Measurements from ENCODE around the gene SURF6.
"Not testable (repeated sequence)": the region's sequence is repeated elsewhere in the genome, so short reads cannot be mapped to it uniquely, and the experiment has no call there.

The SURF6 gene

GRCh38 chr9:133323211-133323610, 12.8 kb downstream of the SURF6 start:
- DNase-seq: no peak

DNA sequence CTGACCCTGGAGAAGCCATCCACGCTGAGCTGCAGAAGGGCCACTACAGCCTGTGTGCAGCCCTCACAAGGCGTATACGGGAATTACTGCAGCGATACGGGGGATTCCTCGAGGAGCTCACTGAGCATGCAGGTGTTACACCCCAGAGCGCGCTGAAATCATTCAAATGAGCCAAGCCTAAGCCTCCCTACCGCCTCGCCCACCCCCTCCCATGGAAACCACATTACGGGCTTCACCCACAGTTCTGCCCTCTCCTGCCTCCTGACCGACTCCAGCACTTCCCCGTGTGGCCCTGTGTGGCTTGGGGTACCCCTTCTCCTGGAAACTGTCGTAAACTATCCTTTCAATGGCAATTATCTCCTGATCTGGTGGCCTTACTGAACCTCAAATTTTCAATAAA, 13.3 kb downstream of the SURF6 start:
- no peak for DNase-seq

GRCh38 chr9:133321411-133321935, 14.5 kb downstream of the SURF6 start:
- DNase-seq: no peak

DNA sequence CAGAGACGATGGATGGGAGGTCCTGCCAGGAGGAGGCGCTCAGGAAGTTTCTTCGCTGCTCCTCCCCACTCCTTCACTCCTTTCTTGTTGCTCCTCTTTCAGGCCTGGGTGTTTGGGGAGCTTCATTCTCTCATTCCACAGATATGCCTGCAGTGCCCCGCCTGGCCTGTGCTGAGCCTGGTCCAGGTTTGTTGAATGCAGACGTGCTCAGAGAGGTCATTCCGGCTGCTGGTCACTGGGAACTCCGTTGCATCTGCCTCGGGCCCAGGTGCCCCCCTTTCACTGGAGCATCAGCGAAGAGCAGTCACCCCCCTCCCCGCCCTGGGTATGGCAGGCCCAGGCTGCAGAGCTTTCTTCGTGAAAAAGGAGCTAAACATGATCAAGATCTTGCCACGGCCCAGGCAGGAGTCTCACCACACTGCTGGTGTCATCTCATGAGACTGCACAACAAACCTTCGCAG, 15.5 kb downstream of the SURF6 start:
- DNase-seq: no peak

GRCh38 chr9:133317551-133317950, 18.4 kb downstream of the SURF6 start:
- DNase-seq: not testable (repeated sequence)

- DNase-seq: no peak
Measured at GRCh38 chr9:133315997-133316396, 20.0 kb downstream of the SURF6 start.

DNA sequence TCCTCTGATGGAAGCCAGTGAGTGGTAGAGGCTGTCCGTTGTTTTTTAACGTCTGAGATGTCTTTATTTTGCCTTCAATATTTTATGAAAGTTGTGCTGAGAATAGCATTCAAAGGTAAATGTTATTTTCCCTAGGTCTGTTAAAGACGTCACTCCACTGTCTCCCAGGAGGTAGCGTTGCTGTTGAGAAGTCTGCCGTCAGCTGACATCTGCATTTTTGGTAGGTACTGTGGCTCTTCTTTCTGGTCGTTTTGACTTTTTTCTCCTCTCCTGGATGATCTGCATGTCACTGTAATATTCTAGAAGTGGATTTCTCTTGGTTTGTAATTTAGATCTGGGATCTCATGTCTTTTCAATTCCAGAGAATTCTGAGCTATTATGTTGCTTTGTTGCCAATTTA, 26.4 kb downstream of the SURF6 start:
- DNase-seq: no peak

DNA sequence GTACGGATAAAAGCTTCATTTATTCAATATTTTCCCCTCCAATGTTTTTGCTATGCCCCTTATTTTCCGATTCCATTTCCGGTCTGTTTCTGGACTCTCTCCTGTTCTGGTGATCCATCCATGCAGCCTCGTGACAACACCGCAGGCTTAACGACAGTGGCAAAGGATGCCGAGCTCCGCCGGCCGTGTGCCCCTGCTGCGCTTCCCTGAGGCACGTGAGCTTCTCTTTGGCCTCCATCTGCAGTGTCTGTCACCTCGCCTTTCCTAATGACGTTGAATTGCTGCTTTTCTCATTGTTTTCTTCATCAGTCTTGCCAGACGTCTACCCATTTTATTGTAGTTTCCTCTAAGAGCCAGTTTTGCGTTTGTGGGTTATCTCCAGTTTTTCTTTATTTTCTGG, 28.7 kb downstream of the SURF6 start:
- DNase-seq: no peak

- DNase-seq: no peak
Measured at GRCh38 chr9:133306242-133307204, 29.5 kb downstream of the SURF6 start.

DNA sequence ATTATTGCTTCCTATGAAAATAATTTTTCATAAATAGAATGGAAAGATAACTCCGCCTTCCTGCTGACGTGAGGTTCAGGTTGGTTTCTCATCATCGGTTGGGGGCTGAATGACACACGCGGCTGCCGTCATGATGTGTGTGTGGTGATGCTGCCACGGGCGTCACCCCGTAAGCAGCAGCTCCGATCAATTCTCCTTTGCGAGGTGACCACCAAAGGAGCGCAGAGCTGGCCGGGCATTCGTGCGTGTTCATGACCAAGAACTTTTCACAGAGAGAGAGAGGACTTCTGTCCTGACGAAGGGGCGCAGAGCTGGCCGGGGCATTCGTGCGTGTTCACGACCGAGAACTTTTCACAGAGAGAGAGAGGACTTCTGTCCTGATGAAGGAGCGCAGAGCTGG, 30.3 kb downstream of the SURF6 start:
- no peak for DNase-seq

DNA sequence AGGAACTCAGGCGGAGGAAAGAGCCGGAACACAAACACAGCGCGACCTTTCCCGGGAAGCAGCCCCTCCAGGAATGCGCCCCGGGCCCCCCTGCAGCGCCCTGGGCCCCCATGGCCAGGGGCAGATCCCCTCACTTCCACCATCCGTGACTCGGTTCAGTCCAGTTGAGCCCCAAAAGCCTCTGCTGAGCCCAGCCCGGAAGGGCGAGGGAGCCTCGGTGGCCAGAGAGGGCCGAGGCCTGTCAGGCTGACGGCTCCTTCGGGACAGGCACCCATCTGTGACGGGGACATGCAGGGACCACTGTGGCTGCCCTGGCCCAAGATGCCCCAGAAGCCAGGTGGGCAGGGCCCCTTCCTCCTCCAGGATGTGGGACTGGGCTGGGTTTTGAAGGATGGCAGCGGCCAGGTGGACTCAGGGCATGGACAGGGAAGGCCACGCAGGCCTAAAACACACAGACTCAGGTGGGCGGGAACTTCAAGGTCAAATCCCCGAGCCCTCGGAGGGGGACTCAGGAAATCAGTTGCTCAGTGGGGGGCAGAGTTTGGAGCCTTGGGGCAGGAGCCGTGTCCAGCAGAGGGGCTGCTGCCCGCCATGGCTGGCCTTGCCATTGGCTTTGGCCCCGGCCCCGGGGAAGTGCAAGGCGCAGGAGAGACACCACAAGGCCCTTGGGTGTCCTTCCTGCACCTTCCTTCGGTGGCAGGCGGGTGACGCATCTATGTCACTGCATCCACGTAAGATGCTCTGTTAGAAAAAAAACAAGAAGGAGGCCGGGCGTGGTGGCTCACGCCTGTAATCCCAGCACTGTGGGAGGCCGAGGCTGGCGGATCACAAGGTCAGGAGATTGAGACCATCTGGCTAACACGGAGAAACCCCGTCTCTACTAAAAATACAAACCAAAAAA, 31.3 kb downstream of the SURF6 start:
- no peak for DNase-seq

DNA sequence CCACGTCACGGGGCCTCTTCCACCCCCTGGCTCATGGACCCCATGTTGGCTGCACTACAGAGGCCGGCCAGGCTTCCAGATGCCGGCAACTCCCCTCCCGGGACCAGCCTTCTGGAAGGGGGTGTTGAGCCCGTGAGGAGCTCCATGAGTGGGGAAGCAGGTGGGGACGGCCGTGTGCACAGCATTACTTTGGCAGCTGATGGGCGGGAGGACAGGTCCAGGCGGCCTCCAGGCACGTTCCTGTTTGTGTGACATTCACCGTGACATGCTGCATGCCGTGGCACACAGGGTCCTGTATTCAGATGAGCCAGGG, 31.9 kb downstream of the SURF6 start:
- no peak for DNase-seq

GRCh38 chr9:133303266-133304157, 32.5 kb downstream of the SURF6 start:
- no peak for DNase-seq

DNA sequence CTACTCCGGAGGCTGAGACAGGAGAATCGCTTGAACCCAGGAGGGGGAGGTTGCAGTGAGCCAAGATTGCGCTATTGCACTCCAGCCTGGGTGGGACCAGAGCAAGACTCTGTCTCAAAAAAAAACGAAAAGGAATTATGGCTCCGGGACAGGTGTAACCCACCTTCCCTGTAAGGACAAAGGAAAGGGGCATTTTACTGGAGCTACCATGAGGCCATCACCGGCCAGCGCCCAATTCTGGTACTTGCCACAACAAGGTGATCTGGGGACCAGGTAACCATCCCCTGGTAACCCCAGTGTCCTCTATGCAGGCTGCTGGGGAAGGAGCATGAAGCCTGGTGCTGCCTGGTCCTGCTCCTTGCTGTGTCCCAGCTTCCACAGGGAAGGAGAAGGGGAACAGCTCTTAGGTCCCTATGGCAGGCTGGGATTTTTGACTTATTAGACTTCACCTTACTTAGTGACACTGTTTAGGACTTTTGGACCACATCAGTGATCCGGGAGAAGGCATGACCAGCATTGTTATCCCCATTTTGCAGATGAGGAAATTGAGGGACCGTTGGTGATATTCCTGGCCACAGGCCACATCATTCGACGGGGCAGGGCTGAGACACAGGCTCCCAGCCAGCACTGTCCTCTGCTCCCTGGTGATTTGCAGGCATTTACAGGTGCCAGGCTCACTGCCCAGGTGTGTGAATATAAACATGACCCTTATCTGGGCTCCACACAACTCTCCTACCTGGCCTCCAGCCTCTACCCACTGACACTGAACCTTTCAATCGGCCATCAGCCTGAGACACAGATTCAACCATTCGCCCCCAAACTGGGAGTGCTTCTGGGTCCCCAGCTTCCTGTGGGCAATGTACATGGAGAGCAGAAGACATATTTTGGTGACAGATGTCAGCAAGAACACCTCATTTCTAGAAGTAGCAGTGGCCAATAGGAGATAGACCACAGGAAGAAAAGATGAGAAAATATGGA, 34.4 kb downstream of the SURF6 start:
- DNase-seq: no peak

DNA sequence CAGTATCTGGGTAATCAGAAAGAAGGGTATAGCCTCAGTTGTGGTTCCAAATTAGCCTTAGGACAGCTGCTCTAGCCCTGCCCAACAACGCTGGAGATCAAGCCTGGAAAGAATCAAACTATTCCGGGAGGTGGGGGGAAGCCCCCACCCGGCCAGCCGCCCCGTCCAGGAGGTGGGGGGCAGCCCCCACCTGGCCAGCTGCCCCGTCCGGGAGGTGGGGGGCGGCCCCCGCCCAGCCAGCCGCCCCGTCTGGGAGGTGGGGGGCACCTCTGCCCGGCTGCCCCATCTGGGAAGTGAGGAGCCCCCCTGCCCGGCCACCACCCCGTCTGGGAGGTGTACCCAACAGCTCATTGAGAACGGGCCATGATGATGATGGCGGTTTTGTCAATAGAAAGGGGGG, 36.0 kb downstream of the SURF6 start:
- DNase-seq: not testable (repeated sequence)

- DNase-seq: no peak
Measured at GRCh38 chr9:133294257-133294656, 41.7 kb downstream of the SURF6 start.

DNA sequence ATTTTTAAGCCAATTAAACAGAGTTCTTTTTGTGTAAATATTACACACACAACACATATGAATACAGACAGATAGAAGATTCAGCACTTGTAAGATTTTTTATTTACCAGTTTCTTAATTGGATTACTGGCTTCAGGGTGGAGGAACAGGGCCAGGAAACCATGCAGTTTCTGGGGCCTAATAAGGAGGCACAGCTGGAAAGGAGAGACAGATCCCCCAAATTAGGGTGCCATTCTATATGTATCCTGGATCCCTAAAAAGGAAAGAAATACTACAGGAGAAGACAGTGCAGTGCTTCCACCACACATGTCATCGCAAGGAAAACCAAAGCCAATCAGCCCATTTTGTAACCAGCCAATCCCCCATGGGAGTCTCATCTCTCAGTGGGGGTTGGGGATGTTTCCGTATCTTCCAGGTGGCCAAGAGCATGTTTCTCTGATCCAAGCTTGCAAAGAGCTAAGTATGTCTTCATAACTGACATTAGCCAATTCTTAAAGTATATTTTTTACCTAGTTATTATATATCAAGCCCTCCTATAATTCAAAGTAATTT, 45.2 kb downstream of the SURF6 start:
- no peak for DNase-seq

DNA sequence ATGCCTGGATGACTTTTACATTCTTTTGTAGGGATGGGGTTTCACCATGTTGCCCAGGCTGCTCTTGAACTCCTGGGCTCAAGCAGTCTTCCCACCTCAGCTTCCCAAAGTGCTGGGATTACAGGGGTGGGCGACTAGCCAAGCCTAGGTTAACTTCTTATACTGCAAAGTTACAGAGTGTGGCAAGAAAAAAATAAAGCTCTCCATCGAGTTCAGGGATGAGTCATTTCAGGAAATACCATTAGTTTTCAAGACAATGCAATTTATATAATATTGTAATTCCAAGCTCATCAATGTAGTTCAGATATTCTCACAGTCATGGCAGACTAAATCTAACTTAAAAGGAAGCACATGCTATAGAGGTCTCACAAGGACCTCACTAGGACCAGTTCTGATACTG, 49.5 kb downstream of the SURF6 start:
- no peak for DNase-seq

GRCh38 chr9:133285252-133285775, 50.7 kb downstream of the SURF6 start:
- DNase-seq: no peak

- no peak for DNase-seq
Measured at GRCh38 chr9:133284362-133284761, 51.6 kb downstream of the SURF6 start.

All from activated CD8-positive, alpha-beta memory T cell treated with anti-CD3 and anti-CD28 coated beads, Interleukin-2, amount 50 U/mL, for 4 hours (primary cell).